Ovary (tissue), 3 donors: ENCODE measurements around the gene DYRK3.

Experiments used
- CTCF ChIP-seq, 3 donors: fragments of 450-650 bp in 2 of 3; fragments of 200-600 bp in 1 of 3; IDR thresholded peaks; one replicate each; pipeline versions ENCODE4 v1.5.1 to v1.8.0; 2016 to 2022; ENCODE audit warnings: antibody characterized with exemption in 3 of 3, mild to moderate bottlenecking in 1 of 3
- EP300 ChIP-seq: sonication (generic); formaldehyde crosslinking; IDR thresholded peaks from one replicate; pipeline ENCODE4 v1.6.1; 2017; ENCODE audit warnings: antibody characterized with exemption
- POLR2A ChIP-seq: fragments of 450-650 bp; IDR thresholded peaks from one replicate; pipeline ENCODE4 v1.6.1; 2017; ENCODE audit warnings: antibody characterized with exemption, mild to moderate bottlenecking, moderate library complexity
- donor health status: DM: no; HTN: no; CAD: no.

GRCh38 chr1:206684478-206685333, 49.4 kb downstream of the DYRK3 start, which contains the start of gene MAPKAPK2:
- TF ChIP-seq POLR2A (peak; percentile 29), CTCF (IDR thresholded peaks at IDR 0.05) (no peak), EP300 (no peak)
